PC-9 (cell line): ENCODE measurements around the gene KRTAP21-1. TPM values are rescaled to one million over a fixed set of nuclear protein-coding genes. Genes with fewer than 3 reads are reported as not detected.

Source experiments
- BruUV-seq: library from RNA; stranded (reverse); fragments of 400-500 nt; replicated peaks from 2 replicates; lab custom pipeline; 2021; lab: Mats Ljungman, UMichigan
- CTCF ChIA-PET: fragments of 300-600 bp; sonication (Branson Sonifier 250); formaldehyde crosslinking; loops from one replicate; lab custom pipeline; 2022; ENCODE audit warnings: antibody characterized with exemption; lab: Charles Lee
- POLR2A ChIA-PET: fragments of 300-600 bp; sonication (Branson Sonifier 250); formaldehyde crosslinking; loops from one replicate; lab custom pipeline; 2022; ENCODE audit warnings: antibody characterized with exemption; ENCODE audit not compliant: unreplicated experiment; lab: Charles Lee
- DNase-seq, 2 experiments: peaks; one replicate each; pipeline versions ENCODE4 v3.0.0 to v3.0.0-alpha.2; 2015 to 2022; ENCODE audit warnings: mixed read lengths in 1 of 2
- H2AFZ ChIP-seq: fragments of 200-600 bp; sonication (generic); 2 replicates; pipeline ENCODE4 v1.8.1; 2017; ENCODE audit warnings: antibody characterized with exemption
- H3F3A ChIP-seq: fragments of 200-600 bp; sonication (generic); 2 replicates; pipeline ENCODE4 v1.8.1; 2017; ENCODE audit warnings: antibody characterized with exemption, mild to moderate bottlenecking, low read depth; ENCODE audit not compliant: insufficient read depth
- H3K27ac ChIP-seq: fragments of 200-600 bp; sonication (generic); 2 replicates; pipeline ENCODE4 v1.6.1; 2016; ENCODE audit warnings: mixed run types
- H3K27me3 ChIP-seq: fragments of 200-600 bp; sonication (generic); 2 replicates; pipeline ENCODE4 v1.6.1; 2016; ENCODE audit warnings: low read depth, mixed run types; ENCODE audit not compliant: insufficient read depth
- H3K36me3 ChIP-seq: fragments of 200-600 bp; sonication (generic); 2 replicates; pipeline ENCODE4 v1.6.1; 2016; ENCODE audit warnings: low read depth, mixed run types
- H3K4me1 ChIP-seq: fragments of 200-600 bp; sonication (generic); replicated peaks from 2 replicates; pipeline ENCODE4 v1.6.1; 2016; ENCODE audit warnings: mixed run types; ENCODE audit not compliant: insufficient read depth
- H3K4me2 ChIP-seq: fragments of 200-600 bp; sonication (generic); 2 replicates; pipeline ENCODE4 v1.6.1; 2017; ENCODE audit warnings: mixed run types
- H3K4me3 ChIP-seq: fragments of 200-600 bp; sonication (generic); 2 replicates; pipeline ENCODE4 v1.6.1; 2016; ENCODE audit warnings: mixed run types
- H3K79me2 ChIP-seq: fragments of 200-600 bp; sonication (generic); 2 replicates; pipeline ENCODE4 v1.6.1; 2017; ENCODE audit warnings: low read depth, mixed run types
- H3K9me2 ChIP-seq: fragments of 200-600 bp; sonication (generic); 2 replicates; pipeline ENCODE4 v1.8.1; 2017; ENCODE audit warnings: mild to moderate bottlenecking; ENCODE audit not compliant: insufficient read depth
- H3K9me3 ChIP-seq: fragments of 200-600 bp; sonication (generic); 2 replicates; pipeline ENCODE4 v1.8.1; 2016; ENCODE audit warnings: low read depth; ENCODE audit not compliant: insufficient read depth
- H4K20me1 ChIP-seq: fragments of 200-600 bp; sonication (generic); 2 replicates; pipeline ENCODE4 v1.8.1; 2017; ENCODE audit not compliant: insufficient read depth
- EZH2 ChIP-seq: fragments of 200-600 bp; sonication (generic); IDR thresholded peaks from 2 replicates; pipeline ENCODE4 v1.8.0; 2017; ENCODE audit warnings: antibody characterized with exemption, low read depth
- intact Hi-C: fragments of 100-400 bp; cut with micrococcal nuclease; formaldehyde crosslinking; loops from one replicate; pipeline ENCODE4 v1.10.0; 2022; ENCODE audit not compliant: unreplicated experiment
- total RNA-seq: library from RNA; stranded (reverse); gene quantifications from 2 replicates; pipeline ENCODE4 v1.2.3, GENCODE V29; 2021
- TF ChIP-seq, protein P1 (sequence below): fragments of 200-600 bp; sonication (generic); conservative IDR thresholded peaks from 2 replicates; pipeline ENCODE4 v1.6.1; 2017; ENCODE audit warnings: mixed run types, antibody characterized with exemption, mild to moderate bottlenecking, moderate library complexity

KRTAP21-1 gene
- total RNA-seq, 1 experiment from 2014 or later = not detected

- Histone ChIP-seq H4K20me1 (no peaks in the 10 kb centered on the region), H3F3A (no peaks in the 10 kb centered on the region), H3K9me3 (no peaks in the 10 kb centered on the region), H3K9me2 (no peaks in the 10 kb centered on the region), H3K4me3 (no peak within 1 kb of the TSS), H3K27me3 (no peaks in the 10 kb centered on the region), H3K36me3 (no peaks in the 10 kb centered on the region), H3K27ac (no peak within 1 kb of the TSS), H3K79me2 (no peaks in the 10 kb centered on the region), H3K4me2 (no peak within 1 kb of the TSS), H3K4me1 (no peaks in the 10 kb centered on the region), H2AFZ (no peak within 1 kb of the TSS)
- BruUV-seq = no TSS peak
- ChIA-PET POLR2A (no interaction called here), CTCF (no interaction called here)
- TF ChIP-seq EZH2 = no peak
- TF ChIP-seq, protein P1, sequence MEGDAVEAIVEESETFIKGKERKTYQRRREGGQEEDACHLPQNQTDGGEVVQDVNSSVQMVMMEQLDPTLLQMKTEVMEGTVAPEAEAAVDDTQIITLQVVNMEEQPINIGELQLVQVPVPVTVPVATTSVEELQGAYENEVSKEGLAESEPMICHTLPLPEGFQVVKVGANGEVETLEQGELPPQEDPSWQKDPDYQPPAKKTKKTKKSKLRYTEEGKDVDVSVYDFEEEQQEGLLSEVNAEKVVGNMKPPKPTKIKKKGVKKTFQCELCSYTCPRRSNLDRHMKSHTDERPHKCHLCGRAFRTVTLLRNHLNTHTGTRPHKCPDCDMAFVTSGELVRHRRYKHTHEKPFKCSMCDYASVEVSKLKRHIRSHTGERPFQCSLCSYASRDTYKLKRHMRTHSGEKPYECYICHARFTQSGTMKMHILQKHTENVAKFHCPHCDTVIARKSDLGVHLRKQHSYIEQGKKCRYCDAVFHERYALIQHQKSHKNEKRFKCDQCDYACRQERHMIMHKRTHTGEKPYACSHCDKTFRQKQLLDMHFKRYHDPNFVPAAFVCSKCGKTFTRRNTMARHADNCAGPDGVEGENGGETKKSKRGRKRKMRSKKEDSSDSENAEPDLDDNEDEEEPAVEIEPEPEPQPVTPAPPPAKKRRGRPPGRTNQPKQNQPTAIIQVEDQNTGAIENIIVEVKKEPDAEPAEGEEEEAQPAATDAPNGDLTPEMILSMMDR = no peak
- DNase-seq = no peak
- intact Hi-C loops = no loop called here
Observed at GRCh38 chr21:30718239-30718909, 36.9 kb downstream of the KRTAP21-1 start, which contains the start of gene KRTAP21-3. KRTAP21-3 (minus strand) TSS chr21:30718777; CDS start chr21:30718759, 18 bp downstream.

DNA sequence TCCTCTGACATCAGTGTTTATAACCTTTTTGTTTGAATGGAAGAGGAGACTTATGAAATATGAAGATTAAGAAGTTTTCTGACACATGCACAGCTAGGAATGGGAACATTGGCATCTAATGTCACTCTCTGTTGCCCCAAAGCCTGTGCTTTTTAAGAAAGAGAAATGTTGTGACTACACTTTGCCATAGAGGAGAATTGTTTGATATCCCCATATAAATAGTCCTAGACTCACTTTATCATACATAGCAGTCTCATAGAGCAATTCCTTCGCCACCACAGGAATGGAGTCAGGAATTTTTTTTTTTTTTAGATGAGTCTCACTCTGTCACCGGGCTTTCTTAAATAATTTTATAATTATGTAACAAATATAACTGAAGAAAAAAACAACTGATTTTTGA is 38.1 kb downstream of the KRTAP21-1 start:
- DNase-seq = no peak
- no TSS peak for BruUV-seq
- Histone ChIP-seq H3K4me3 (no peak overlapping the region), H2AFZ (no peak overlapping the region), H4K20me1 (no peaks in the 10 kb centered on the region), H3K9me2 (no peaks in the 10 kb centered on the region), H3K27ac (no peak overlapping the region), H3K27me3 (no peaks in the 10 kb centered on the region), H3K4me2 (no peak overlapping the region), H3K9me3 (no peaks in the 10 kb centered on the region), H3K4me1 (no peaks in the 10 kb centered on the region), H3F3A (no peaks in the 10 kb centered on the region), H3K79me2 (no peaks in the 10 kb centered on the region), H3K36me3 (no peaks in the 10 kb centered on the region)
- intact Hi-C loops = no loop called here
- ChIA-PET POLR2A (no interaction called here), CTCF (no interaction called here)
- TF ChIP-seq, protein P1 = no peak
- TF ChIP-seq EZH2 = no peak

DNA sequence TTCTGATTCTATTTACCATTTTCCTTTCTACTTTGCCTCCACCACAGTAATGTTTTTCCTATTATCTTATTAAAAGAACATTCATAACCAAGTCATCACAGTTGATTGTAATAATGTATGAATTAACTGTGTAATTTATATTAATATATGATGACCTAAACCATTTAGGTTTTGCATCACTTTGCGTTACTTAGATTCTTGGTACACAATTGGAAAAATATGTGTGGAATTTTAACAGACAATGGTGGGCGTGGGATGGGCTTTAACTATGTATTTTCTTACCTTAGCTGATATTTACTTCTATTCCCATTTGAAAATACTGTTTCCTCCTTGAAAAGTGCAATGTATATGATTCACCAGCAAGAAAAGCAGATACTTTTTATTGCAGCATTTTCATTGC is 40.3 kb downstream of the KRTAP21-1 start:
- no peak for DNase-seq
- no peak overlapping the region for H3K27ac ChIP-seq
- no peaks in the 10 kb centered on the region for H3K9me2 ChIP-seq
- TF ChIP-seq, protein P1 = no peak
- TF ChIP-seq EZH2 = no peak
- H3K36me3 ChIP-seq = no peaks in the 10 kb centered on the region
- no peak overlapping the region for H2AFZ ChIP-seq
- H3K4me3 ChIP-seq = no peak overlapping the region
- BruUV-seq = no TSS peak
- H3K9me3 ChIP-seq = no peaks in the 10 kb centered on the region
- ChIA-PET CTCF (no interaction called here), POLR2A (no interaction called here)
- no peaks in the 10 kb centered on the region for H4K20me1 ChIP-seq
- no peaks in the 10 kb centered on the region for H3F3A ChIP-seq
- no peaks in the 10 kb centered on the region for H3K79me2 ChIP-seq
- intact Hi-C loops = no loop called here
- no peaks in the 10 kb centered on the region for H3K4me1 ChIP-seq
- H3K4me2 ChIP-seq = no peak overlapping the region
- no peaks in the 10 kb centered on the region for H3K27me3 ChIP-seq
